Loucy (cell line): ENCODE results near the gene PAX5.

Source experiments
- H2AFZ ChIP-seq: fragments of 200-600 bp; sonication (generic); 2 replicates; pipeline ENCODE4 v1.6.0; 2016; ENCODE audit warnings: antibody characterized with exemption, mild to moderate bottlenecking, low read length, moderate library complexity
- H3F3A ChIP-seq: fragments of 200-600 bp; 2 replicates; pipeline ENCODE4 v1.6.0; 2016; ENCODE audit warnings: antibody characterized with exemption, low read depth, mild to moderate bottlenecking
- H3K27me3 ChIP-seq: fragments of 200-600 bp; sonication (generic); 2 replicates; pipeline ENCODE4 v1.6.1; 2014; ENCODE audit warnings: low read length, mild to moderate bottlenecking; ENCODE audit not compliant: insufficient read depth, poor library complexity, severe bottlenecking
- H3K36me3 ChIP-seq: fragments of 200-600 bp; sonication (generic); 2 replicates; pipeline ENCODE4 v1.6.1; 2016; ENCODE audit warnings: low read length; ENCODE audit not compliant: insufficient read depth
- H3K4me1 ChIP-seq: fragments of 200-600 bp; sonication (generic); 2 replicates; pipeline ENCODE4 v1.5.1; 2014; ENCODE audit warnings: low read length, mild to moderate bottlenecking; ENCODE audit not compliant: insufficient read depth, poor library complexity, severe bottlenecking
- H3K4me2 ChIP-seq: fragments of 200-600 bp; sonication (generic); 2 replicates; pipeline ENCODE4 v1.6.0; 2014; ENCODE audit warnings: antibody characterized with exemption, low read length, low read depth, mild to moderate bottlenecking; ENCODE audit not compliant: poor library complexity, severe bottlenecking
- H3K4me3 ChIP-seq: fragments of 200-600 bp; sonication (generic); 2 replicates; pipeline ENCODE4 v1.5.1; 2014; ENCODE audit warnings: low read length, mild to moderate bottlenecking, mixed read lengths; ENCODE audit not compliant: poor library complexity, severe bottlenecking
- H3K79me2 ChIP-seq: fragments of 200-600 bp; sonication (generic); 2 replicates; pipeline ENCODE4 v1.6.1; 2014; ENCODE audit warnings: low read length; ENCODE audit not compliant: insufficient read depth
- H3K9ac ChIP-seq: fragments of 200-600 bp; sonication (generic); 2 replicates; pipeline ENCODE4 v1.6.0; 2014; ENCODE audit warnings: mild to moderate bottlenecking, low read depth, low read length, moderate library complexity; ENCODE audit not compliant: poor library complexity, severe bottlenecking
- H3K9me2 ChIP-seq: fragments of 200-600 bp; sonication (generic); replicated peaks from 2 replicates; pipeline ENCODE4 v1.6.1; 2016; ENCODE audit warnings: low read depth, low read length, mixed read lengths
- H3K9me3 ChIP-seq: fragments of 200-600 bp; sonication (generic); 2 replicates; pipeline ENCODE4 v1.6.1; 2014; ENCODE audit warnings: mild to moderate bottlenecking, antibody characterized with exemption, low read length, low read depth; ENCODE audit not compliant: insufficient read depth
- H4K20me1 ChIP-seq: fragments of 200-600 bp; sonication (generic); 2 replicates; pipeline ENCODE4 v1.6.0; 2014; ENCODE audit warnings: antibody characterized with exemption, low read length, mild to moderate bottlenecking; ENCODE audit not compliant: insufficient read depth, poor library complexity, severe bottlenecking
- EZH2phosphoT487 ChIP-seq: fragments of 200-600 bp; IDR thresholded peaks from 2 replicates; pipeline ENCODE4 v1.6.1; 2018; ENCODE audit warnings: antibody characterized with exemption, mild to moderate bottlenecking, moderate library complexity, borderline replicate concordance
- TF ChIP-seq, protein P1 (sequence below): fragments of 200-600 bp; sonication (generic); conservative IDR thresholded peaks from 2 replicates; pipeline ENCODE4 v1.5.1; 2014; ENCODE audit warnings: mild to moderate bottlenecking, antibody characterized with exemption, low read length

PAX5 gene

DNA sequence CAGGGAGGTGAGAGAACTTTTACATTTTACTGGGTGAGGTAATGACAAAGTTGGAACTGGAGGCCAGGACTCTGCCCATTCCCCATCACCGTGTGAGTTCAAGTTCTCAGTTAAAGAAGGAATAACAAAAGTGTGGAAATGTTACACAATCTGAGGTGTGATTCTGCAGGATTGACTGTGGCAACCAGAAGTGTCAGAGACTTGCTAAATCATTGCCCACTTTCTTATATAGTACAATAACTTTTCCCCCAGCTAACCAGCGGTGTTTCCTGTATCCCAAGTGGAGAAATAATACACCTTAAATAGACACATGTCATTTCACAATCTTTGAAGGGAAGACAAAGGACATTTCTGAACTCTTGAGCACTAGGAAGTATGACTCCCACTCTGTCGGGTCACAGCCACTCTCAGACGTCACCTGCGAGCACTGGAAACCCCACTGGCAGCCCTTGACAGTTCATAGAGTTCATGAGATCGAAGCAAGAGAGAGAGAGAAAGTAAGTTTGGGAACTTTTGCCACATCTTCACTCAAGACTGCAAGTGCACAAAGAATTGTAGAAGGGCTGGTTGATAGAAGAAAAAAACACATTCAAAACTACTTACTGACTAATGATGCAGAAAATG, 28.4 kb downstream of the PAX5 start:
- no peaks in the 10 kb centered on the region for H3K36me3 ChIP-seq
- no peaks in the 10 kb centered on the region for H3F3A ChIP-seq
- no peak overlapping the region for H3K4me3 ChIP-seq
- H3K9me3 ChIP-seq: no peaks in the 10 kb centered on the region
- no peak overlapping the region for H3K4me2 ChIP-seq
- no peaks in the 10 kb centered on the region for H4K20me1 ChIP-seq
- no peaks in the 10 kb centered on the region for H3K79me2 ChIP-seq
- no peaks in the 10 kb centered on the region for H3K9me2 ChIP-seq
- no peak for TF ChIP-seq EZH2phosphoT487
- TF ChIP-seq, protein P1, sequence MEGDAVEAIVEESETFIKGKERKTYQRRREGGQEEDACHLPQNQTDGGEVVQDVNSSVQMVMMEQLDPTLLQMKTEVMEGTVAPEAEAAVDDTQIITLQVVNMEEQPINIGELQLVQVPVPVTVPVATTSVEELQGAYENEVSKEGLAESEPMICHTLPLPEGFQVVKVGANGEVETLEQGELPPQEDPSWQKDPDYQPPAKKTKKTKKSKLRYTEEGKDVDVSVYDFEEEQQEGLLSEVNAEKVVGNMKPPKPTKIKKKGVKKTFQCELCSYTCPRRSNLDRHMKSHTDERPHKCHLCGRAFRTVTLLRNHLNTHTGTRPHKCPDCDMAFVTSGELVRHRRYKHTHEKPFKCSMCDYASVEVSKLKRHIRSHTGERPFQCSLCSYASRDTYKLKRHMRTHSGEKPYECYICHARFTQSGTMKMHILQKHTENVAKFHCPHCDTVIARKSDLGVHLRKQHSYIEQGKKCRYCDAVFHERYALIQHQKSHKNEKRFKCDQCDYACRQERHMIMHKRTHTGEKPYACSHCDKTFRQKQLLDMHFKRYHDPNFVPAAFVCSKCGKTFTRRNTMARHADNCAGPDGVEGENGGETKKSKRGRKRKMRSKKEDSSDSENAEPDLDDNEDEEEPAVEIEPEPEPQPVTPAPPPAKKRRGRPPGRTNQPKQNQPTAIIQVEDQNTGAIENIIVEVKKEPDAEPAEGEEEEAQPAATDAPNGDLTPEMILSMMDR: no peak
- no peak overlapping the region for H3K9ac ChIP-seq
- peaks cover 7% of the 10 kb centered on the region for H3K4me1 ChIP-seq
- no peaks in the 10 kb centered on the region for H3K27me3 ChIP-seq
- no peak overlapping the region for H2AFZ ChIP-seq

DNA sequence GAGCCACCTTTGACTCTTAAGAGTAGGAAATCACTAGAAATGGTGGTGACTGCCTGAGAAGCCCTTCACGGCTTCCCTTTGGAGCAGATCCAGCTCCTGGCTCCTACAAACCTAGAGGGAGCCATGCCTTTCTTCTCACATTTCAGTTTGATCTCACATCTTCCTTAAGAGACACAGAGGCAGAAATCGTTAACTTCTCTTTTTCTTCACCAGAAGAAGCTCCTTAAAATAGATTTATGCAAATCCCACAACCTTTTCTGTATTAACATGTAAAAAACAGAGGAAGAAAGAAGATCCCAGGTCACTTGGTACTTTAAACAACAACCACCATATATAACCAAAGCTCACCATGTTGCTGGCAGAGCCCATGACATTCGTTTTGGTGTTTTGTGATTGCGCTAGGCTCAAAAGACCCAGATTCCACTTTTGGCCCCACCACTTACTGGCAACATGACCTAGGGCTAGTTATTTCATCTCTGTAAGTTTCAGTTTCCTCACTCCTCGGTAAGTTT, 29.6 kb downstream of the PAX5 start:
- H2AFZ ChIP-seq: no peak overlapping the region
- TF ChIP-seq, protein P1: no peak
- no peak for TF ChIP-seq EZH2phosphoT487
- H3F3A ChIP-seq: no peaks in the 10 kb centered on the region
- no peak overlapping the region for H3K4me2 ChIP-seq
- no peak overlapping the region for H3K4me3 ChIP-seq
- H3K4me1 ChIP-seq: peaks cover 4% of the 10 kb centered on the region
- no peaks in the 10 kb centered on the region for H3K9me3 ChIP-seq
- no peaks in the 10 kb centered on the region for H3K79me2 ChIP-seq
- H3K36me3 ChIP-seq: no peaks in the 10 kb centered on the region
- H4K20me1 ChIP-seq: no peaks in the 10 kb centered on the region
- H3K9ac ChIP-seq: no peak overlapping the region
- no peaks in the 10 kb centered on the region for H3K9me2 ChIP-seq
- no peaks in the 10 kb centered on the region for H3K27me3 ChIP-seq

DNA sequence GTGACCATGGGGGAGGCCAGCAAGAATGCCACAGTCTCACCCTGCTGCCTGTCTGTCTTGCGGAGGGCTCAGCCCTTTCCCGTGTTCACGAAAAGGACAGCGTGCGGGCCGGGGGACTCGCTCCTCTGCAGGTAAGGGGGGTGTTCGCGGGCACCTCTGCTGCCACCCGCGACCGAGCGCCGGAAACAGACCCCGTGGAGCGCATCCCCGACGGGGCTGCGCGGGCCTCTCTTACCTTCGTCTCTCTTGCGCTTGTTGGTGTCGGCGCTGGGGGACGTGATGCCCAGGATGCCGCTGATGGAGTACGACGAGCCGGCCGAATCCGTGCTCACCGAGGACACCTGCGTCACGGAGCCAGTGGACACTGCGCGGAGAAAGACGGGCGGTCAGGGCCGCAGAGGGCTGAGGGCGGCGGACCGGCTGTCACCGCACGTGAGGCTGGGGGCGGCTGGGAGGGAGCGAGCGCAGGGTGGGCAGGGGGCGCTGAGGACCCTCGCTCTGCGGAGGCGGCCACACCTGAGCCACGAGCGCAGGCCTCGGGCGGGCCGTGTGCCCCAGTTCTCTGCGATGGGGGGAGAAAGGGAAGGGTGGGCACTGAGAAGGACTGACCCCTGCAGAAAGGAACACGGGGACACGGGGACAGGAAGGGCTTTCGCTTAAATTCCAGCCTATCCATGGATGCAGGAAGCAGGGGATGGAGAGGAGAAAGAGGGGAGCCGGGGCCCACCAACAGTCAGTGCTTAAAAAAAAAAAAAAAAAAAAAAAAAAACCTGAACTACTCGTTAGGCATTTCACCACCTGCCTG, 31.5 kb downstream of the PAX5 start:
- Histone ChIP-seq H3K79me2 (no peaks in the 10 kb centered on the region), H2AFZ (no peak overlapping the region), H3K9me3 (no peaks in the 10 kb centered on the region), H3K4me3 (no peak overlapping the region), H3K4me2 (no peak overlapping the region), H3K36me3 (no peaks in the 10 kb centered on the region), H3K9me2 (no peaks in the 10 kb centered on the region), H4K20me1 (no peaks in the 10 kb centered on the region), H3F3A (no peaks in the 10 kb centered on the region), H3K4me1 (peaks cover 12% of the 10 kb centered on the region), H3K27me3 (no peaks in the 10 kb centered on the region), H3K9ac (no peak overlapping the region)
- TF ChIP-seq EZH2phosphoT487: no peak
- TF ChIP-seq, protein P1: no peak
